KMS-11 (cell line): ENCODE measurements around the gene NIPSNAP3A.

ENCODE experiments used
- H2AFZ ChIP-seq: fragments of 200-600 bp; sonication (generic); 2 replicates; pipeline ENCODE4 v1.6.1; 2016; ENCODE audit warnings: antibody characterized with exemption, mixed run types, low read depth
- H3K27ac ChIP-seq: fragments of 200-600 bp; sonication (generic); 2 replicates; pipeline ENCODE4 v1.6.1; 2016; ENCODE audit warnings: mild to moderate bottlenecking, mixed run types
- H3K27me3 ChIP-seq: fragments of 200-600 bp; sonication (generic); 2 replicates; pipeline ENCODE4 v1.6.1; 2017; ENCODE audit warnings: mild to moderate bottlenecking, low read depth, mixed run types, moderate library complexity; ENCODE audit not compliant: insufficient read depth
- H3K36me3 ChIP-seq: fragments of 200-600 bp; sonication (generic); 2 replicates; pipeline ENCODE4 v1.6.1; 2017; ENCODE audit warnings: mild to moderate bottlenecking, mixed run types; ENCODE audit not compliant: insufficient read depth
- H3K4me1 ChIP-seq: fragments of 200-600 bp; sonication (generic); 2 replicates; pipeline ENCODE4 v1.6.1; 2016; ENCODE audit warnings: mild to moderate bottlenecking, low read depth, mixed run types; ENCODE audit not compliant: poor library complexity, severe bottlenecking
- H3K4me2 ChIP-seq: fragments of 200-600 bp; sonication (generic); 2 replicates; pipeline ENCODE4 v1.7.0; 2016; ENCODE audit warnings: mild to moderate bottlenecking, mixed run types
- H3K4me3 ChIP-seq: fragments of 200-600 bp; sonication (generic); IDR thresholded peaks from 2 replicates; pipeline ENCODE4 v1.6.1; 2017; ENCODE audit warnings: low read depth, low read length, mixed read lengths; ENCODE audit not compliant: insufficient read depth
- H3K79me2 ChIP-seq: fragments of 200-600 bp; sonication (generic); 2 replicates; pipeline ENCODE4 v1.6.1; 2016; ENCODE audit warnings: low read depth, mixed run types; ENCODE audit not compliant: insufficient read depth
- H3K9ac ChIP-seq: fragments of 200-600 bp; sonication (generic); 2 replicates; pipeline ENCODE4 v1.6.1; 2016; ENCODE audit warnings: mild to moderate bottlenecking, mixed run types
- H4K20me1 ChIP-seq: fragments of 200-600 bp; sonication (generic); 2 replicates; pipeline ENCODE4 v1.6.1; 2016; ENCODE audit warnings: mild to moderate bottlenecking, mixed run types; ENCODE audit not compliant: insufficient read depth
- CTCF ChIP-seq: fragments of 200-600 bp; sonication (generic); conservative IDR thresholded peaks from 2 replicates; pipeline ENCODE4 v1.6.1; 2017; ENCODE audit warnings: low read depth, mild to moderate bottlenecking, antibody characterized with exemption, low read length, moderate library complexity, mixed read lengths

The NIPSNAP3A gene

GRCh38 chr9:104746285-104746684 lies 1.2 kb upstream of the NIPSNAP3A start:
- H3K27ac ChIP-seq = no peak overlapping the region
- peak overlapping the region; percentile 77 for H3K4me2 ChIP-seq
- no peaks in the 10 kb centered on the region for H3K27me3 ChIP-seq
- no peak overlapping the region for H3K4me3 ChIP-seq
- peaks cover 34% of the 10 kb centered on the region for H3K4me1 ChIP-seq
- H2AFZ ChIP-seq = no peak overlapping the region
- H3K36me3 ChIP-seq = no peaks in the 10 kb centered on the region
- H4K20me1 ChIP-seq = no peaks in the 10 kb centered on the region
- no peak overlapping the region for H3K9ac ChIP-seq
- H3K79me2 ChIP-seq = no peaks in the 10 kb centered on the region
- no peak for TF ChIP-seq CTCF

- peak overlapping the region; percentile 75 for H3K27ac ChIP-seq
- peak overlapping the region; percentile 73 for H3K9ac ChIP-seq
- peak overlapping the region; percentile 94 for H2AFZ ChIP-seq
Measured at GRCh38 chr9:104746798-104747197, 685 bp upstream of the NIPSNAP3A start.

GRCh38 chr9:104747245-104747564 lies 278 bp upstream of the NIPSNAP3A start:
- peak overlapping the region; percentile 75 for H3K27ac ChIP-seq
- H3K36me3 ChIP-seq = no peaks in the 10 kb centered on the region
- peak overlapping the region; percentile 73 for H3K9ac ChIP-seq
- peak overlapping the region; percentile 77 for H3K4me2 ChIP-seq
- no peak for TF ChIP-seq CTCF
- peak overlapping the region; percentile 94 for H2AFZ ChIP-seq
- H4K20me1 ChIP-seq = no peaks in the 10 kb centered on the region
- H3K4me1 ChIP-seq = peaks cover 35% of the 10 kb centered on the region
- no peaks in the 10 kb centered on the region for H3K27me3 ChIP-seq
- no peaks in the 10 kb centered on the region for H3K79me2 ChIP-seq
- H3K4me3 ChIP-seq = no peak overlapping the region

More at GRCh38 chr9:104746798-104747197, 685 bp upstream of the NIPSNAP3A start:
- no peaks in the 10 kb centered on the region for H3K79me2 ChIP-seq
- no peaks in the 10 kb centered on the region for H4K20me1 ChIP-seq
- H3K27me3 ChIP-seq = no peaks in the 10 kb centered on the region
- H3K4me2 ChIP-seq = peak overlapping the region; percentile 77
- TF ChIP-seq CTCF = no peak
- H3K4me3 ChIP-seq = no peak overlapping the region
- H3K36me3 ChIP-seq = no peaks in the 10 kb centered on the region
- H3K4me1 ChIP-seq = peaks cover 35% of the 10 kb centered on the region

DNA sequence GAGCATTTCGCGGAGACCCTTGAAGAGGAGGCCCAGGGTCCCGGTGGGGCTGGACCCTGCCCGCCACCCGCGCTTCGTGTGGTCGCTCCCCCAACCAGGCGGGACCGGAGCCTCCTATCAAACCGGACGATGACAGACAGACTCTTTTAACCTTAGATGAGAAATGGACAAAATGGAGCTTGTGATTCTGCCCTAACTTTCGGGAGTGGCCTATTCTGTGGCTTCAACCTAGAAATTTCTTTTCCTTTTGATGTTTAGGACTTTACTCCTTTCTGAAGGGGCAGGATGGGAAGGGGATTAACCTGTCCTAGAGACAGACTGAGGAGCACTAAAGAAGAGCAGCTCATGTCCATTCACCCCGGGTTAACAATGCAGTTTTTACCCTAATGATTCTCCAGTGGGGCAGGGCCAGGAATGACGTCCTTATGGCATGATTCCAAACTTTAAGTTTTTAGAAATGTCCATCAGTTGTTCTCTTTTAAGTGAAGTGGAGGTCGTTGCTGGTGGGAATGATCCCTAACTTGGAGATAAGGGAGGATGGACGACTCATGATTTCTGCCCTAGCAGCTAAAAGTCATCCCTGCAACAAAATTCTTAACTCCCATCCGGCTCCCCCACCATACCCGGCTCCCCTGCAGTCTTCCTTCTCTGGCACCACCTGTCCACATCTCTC lies 1.0 kb downstream of the NIPSNAP3A start:
- Histone ChIP-seq H3K27me3 (no peaks in the 10 kb centered on the region), H3K36me3 (no peaks in the 10 kb centered on the region), H3K9ac (peak overlapping the region; percentile 73), H2AFZ (peak overlapping the region; percentile 94), H3K4me3 (peak overlapping the region; percentile 35), H4K20me1 (no peaks in the 10 kb centered on the region), H3K27ac (peak overlapping the region; percentile 75), H3K4me2 (peak overlapping the region; percentile 77), H3K79me2 (no peaks in the 10 kb centered on the region), H3K4me1 (peaks cover 35% of the 10 kb centered on the region)
- TF ChIP-seq CTCF = no peak
